ENCODE data around the gene PNISR. TPM values are rescaled to one million over a fixed set of nuclear protein-coding genes. Genes with fewer than 3 reads are reported as not detected.

PNISR gene
- total RNA-seq, 2 donors from 2014 or later, result 47.7 to 57.3 TPM

DNA sequence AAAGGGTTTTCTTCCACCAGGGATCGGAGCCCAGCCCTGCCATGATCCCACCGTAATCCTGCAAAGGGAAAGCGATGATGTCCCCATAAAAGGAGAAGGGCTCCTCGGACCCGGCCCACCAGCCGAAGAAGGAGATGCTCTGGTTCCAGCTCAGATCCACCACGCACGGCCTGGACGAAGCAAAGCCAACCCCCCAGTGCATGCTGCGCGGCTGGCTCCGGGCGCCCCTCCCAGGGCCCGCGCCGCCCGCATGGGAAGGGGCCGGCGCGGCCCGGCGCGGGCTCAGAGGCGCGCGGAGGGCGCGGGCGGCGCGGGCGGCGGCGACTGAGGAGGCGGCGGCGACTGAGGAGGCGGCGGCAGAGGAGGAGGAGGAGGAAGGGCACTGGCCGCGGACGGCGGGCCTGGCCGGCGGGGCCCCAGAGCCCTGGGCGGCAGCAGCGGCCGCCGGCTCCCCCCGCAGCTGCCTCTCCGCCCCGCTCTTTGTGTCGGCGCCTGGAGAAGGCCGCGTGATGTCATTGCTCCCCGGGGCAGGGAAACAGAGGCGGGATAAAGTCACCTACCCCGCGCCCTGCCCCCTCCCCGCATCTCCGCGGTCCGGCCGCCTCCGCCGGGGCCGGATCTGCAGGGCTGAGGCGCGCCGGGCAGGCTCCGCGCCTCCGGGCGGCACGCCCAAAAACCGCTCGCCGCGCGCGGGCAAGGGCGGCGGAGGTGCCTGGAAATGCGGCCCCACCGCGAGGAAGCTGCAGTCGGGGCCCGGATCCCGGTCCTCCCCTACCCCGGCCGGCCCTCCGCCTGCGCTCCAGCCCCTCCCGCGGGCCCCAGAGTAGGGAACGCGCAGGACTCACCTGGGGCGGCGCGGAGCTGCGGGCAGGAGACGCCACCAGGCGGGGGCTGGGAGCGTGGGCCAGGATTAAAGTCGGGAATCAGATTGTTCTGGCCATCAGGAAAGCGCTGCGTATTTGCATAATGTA is 75.7 kb downstream of the PNISR start, which contains the start of gene FAXC:
Gene FAXC, minus strand, starts transcription at position 504 of the 971 bp plus-strand sequence. Its CDS starts 302 bp downstream, at position 202.
- DNase-seq (no peak), ATAC-seq (peak; percentile 62 to 86)
- intact Hi-C loops (cut with DNase I), result no loop called here

DNA sequence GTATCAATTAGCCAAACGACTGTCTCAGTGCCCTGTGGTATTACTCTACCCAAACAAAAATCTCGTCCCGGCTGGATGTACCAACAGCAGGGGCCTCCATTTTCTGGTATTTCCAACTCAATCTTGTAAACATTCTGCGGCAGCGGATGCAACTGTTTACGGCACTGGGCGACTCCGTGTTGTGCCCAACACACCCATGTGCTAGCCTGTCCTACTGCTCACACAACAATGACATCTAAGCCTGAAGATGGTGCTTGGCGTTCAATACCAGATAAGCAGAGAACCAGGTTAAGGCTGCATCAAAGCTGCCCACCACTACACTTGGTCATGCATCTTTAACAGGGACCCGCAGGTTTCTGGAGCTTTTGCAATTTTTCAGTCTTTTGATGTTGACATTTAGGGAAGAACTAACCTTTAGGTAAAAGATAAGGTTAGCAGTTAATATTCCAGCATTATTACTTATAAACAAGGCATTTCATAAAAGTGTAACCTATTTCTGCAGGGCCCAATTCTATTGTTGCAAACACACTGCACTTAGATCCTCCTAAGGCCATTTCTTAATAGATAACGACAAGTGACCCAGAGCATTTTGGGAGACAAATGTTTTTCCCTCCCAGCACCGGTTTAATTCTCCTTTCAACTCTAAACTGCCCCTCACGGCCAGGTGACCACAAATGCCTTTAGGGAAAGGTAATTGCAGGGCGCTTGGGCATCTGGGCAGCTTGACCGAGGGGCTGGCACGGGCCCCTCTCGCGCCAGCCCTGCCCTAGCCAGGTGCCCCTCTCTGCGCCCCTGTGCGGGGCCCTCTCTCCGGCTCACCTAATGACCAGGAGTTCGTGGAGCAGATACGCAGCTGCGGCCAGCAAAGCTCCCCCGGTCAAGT is 76.6 kb downstream of the PNISR start:
- intact Hi-C loops (cut with DNase I), result no loop called here
- ATAC-seq, result no peak

More for the DNA sequence above, 76.6 kb downstream of the PNISR start:
- no peak for DNase-seq

Other genes starting within 250 kb of the PNISR start
- gene FAXC, start 75.6 kb downstream of the PNISR start, total RNA-seq, result under 1 TPM in 1 of 2 donors, not detected in 1; 0.42 TPM
- gene COQ3, start 31.1 kb downstream of the PNISR start, total RNA-seq, result 10 to 100 TPM; 24.1 to 25.2 TPM
- gene USP45, start 90.1 kb upstream of the PNISR start, total RNA-seq, result 1 to 10 TPM; 9.4 to 9.8 TPM
- 10 to 100 TPM; 20.6 to 28.9 TPM for gene CCNC, start 143.4 kb upstream of the PNISR start, total RNA-seq
- not detected for gene PRDM13, start 181.5 kb upstream of the PNISR start, total RNA-seq

Measured in left cardiac atrium (tissue), 4 donors.